Gastrocnemius medialis (tissue), 4 donors: ENCODE data around the gene NSF.

ENCODE experiments used
- POLR2A ChIP-seq, 2 donors: fragments of 450-650 bp; IDR thresholded peaks; one replicate each; pipeline ENCODE4 v1.6.1; 2017; ENCODE audit warnings: antibody characterized with exemption in 2 of 2, mild to moderate bottlenecking in 2 of 2, moderate library complexity in 2 of 2
- TF ChIP-seq, protein P1 (sequence below), 5 experiments: fragments of 450-650 bp in 3 of 5; fragments of 200-600 bp in 2 of 5; sonication (generic) in 2 of 5; IDR thresholded peaks in 4 of 5; conservative IDR thresholded peaks in 1 of 5; 1 replicate in 4 of 5; 2 replicates in 1 of 5; pipeline ENCODE4 v1.5.1; 2016 to 2019; ENCODE audit warnings: antibody characterized with exemption in 5 of 5, mild to moderate bottlenecking in 3 of 5, moderate library complexity in 3 of 5

DNA sequence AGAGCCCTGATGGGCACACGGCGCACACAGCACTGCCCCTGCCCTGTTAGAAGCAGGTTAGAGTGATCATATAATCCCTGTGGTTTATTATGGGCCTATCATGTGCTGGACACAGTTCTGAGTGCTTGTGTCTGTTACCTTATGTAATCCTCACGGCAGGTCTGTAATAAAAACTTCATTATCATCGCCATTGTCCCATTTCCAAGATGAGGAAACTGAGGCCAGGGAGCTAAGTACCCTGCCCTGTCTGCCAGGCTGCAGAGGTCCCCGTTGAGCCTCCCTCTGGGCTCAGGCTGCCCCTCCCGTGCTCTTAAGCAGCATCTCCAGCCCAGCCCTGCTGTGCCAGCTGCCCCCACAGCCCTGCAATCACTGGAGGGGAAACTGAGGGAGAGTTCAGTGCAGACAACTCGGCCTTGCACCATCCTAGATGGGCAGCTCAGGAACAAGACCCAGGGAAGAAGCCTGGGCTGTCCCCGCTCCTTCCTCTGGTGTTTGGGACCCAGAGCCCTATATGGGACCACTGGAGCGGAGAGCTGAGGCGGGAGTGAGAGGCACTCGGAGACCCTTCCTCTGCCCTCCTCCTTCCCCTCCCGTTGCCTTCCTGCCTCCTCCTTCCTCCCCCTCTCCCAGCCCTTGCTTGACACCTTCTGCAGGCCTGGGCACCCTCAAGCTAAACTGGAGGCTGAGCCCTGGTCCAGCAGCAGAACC is 186.0 kb downstream of the NSF start:
- no peak for TF ChIP-seq POLR2A (IDR thresholded peaks at IDR 0.05)
- TF ChIP-seq, protein P1, sequence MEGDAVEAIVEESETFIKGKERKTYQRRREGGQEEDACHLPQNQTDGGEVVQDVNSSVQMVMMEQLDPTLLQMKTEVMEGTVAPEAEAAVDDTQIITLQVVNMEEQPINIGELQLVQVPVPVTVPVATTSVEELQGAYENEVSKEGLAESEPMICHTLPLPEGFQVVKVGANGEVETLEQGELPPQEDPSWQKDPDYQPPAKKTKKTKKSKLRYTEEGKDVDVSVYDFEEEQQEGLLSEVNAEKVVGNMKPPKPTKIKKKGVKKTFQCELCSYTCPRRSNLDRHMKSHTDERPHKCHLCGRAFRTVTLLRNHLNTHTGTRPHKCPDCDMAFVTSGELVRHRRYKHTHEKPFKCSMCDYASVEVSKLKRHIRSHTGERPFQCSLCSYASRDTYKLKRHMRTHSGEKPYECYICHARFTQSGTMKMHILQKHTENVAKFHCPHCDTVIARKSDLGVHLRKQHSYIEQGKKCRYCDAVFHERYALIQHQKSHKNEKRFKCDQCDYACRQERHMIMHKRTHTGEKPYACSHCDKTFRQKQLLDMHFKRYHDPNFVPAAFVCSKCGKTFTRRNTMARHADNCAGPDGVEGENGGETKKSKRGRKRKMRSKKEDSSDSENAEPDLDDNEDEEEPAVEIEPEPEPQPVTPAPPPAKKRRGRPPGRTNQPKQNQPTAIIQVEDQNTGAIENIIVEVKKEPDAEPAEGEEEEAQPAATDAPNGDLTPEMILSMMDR (IDR thresholded peaks at IDR 0.05 in 4 of 5, conservative IDR thresholded peaks at IDR 0.05 in 1 of 5) = no peak
